HepG2 (cell line): ENCODE data around the gene ZNF816. TPM values are rescaled to one million over a fixed set of nuclear protein-coding genes. Genes with fewer than 3 reads are reported as not detected.

ENCODE experiments used
- ARNTL ChIP-seq: sonication (generic); formaldehyde crosslinking; IDR thresholded peaks from 2 replicates; pipeline ENCODE4 v1.4.0; 2020; ENCODE audit warnings: mild to moderate bottlenecking, missing genetic modification reagents
- CBX1 ChIP-seq: IDR thresholded peaks from one replicate; pipeline ENCODE4 v1.6.1; 2016; ENCODE audit warnings: antibody characterized with exemption, low read depth
- DMAP1 ChIP-seq: IDR thresholded peaks from 2 replicates; pipeline ENCODE4 v1.6.1; 2016
- EZH2 ChIP-seq: conservative IDR thresholded peaks from 2 replicates; pipeline ENCODE4 v1.6.1; 2012; ENCODE audit warnings: mild to moderate bottlenecking, low read depth, low read length, moderate library complexity
- MED13 ChIP-seq: sonication (generic); formaldehyde crosslinking; IDR thresholded peaks from 2 replicates; pipeline ENCODE4 v1.5.0; 2020; ENCODE audit warnings: missing genetic modification reagents
- MXI1 ChIP-seq: IDR thresholded peaks from 3 replicates; pipeline ENCODE4 v1.6.1; 2012; ENCODE audit warnings: low read depth, low read length, inconsistent platforms, borderline replicate concordance
- NFE2 ChIP-seq: sonication (generic); formaldehyde crosslinking; IDR thresholded peaks from 2 replicates; pipeline ENCODE4 v1.4.0; 2020; ENCODE audit warnings: missing genetic modification reagents
- NR2F6 ChIP-seq, 2 experiments: IDR thresholded peaks; 2 replicates each; pipeline ENCODE4 v1.6.1; 2016; ENCODE audit warnings: antibody characterized with exemption in 1 of 2, mild to moderate bottlenecking in 1 of 2
- PHF8 ChIP-seq: sonication (generic); formaldehyde crosslinking; IDR thresholded peaks from 2 replicates; pipeline ENCODE4 v1.5.0; 2020; ENCODE audit warnings: missing genetic modification reagents
- TAF1 ChIP-seq: sonication (generic); formaldehyde crosslinking; IDR thresholded peaks from 2 replicates; pipeline ENCODE4 v1.4.0; 2020; ENCODE audit warnings: missing genetic modification reagents
- YEATS4 ChIP-seq: sonication (generic); formaldehyde crosslinking; IDR thresholded peaks from 2 replicates; pipeline ENCODE4 v1.4.0; 2020; ENCODE audit warnings: missing genetic modification reagents, borderline replicate concordance
- ZFY ChIP-seq: sonication (generic); formaldehyde crosslinking; IDR thresholded peaks from 2 replicates; pipeline ENCODE4 v1.4.0; 2020; ENCODE audit warnings: missing genetic modification reagents
- ZNF12 ChIP-seq: sonication (generic); formaldehyde crosslinking; IDR thresholded peaks from 2 replicates; pipeline ENCODE4 v1.5.0; 2020; ENCODE audit warnings: missing genetic modification reagents
- ZNF367 ChIP-seq: sonication (generic); formaldehyde crosslinking; IDR thresholded peaks from 2 replicates; pipeline ENCODE4 v1.4.0; 2020; ENCODE audit warnings: missing genetic modification reagents, borderline replicate concordance
- ZNF432 ChIP-seq: sonication (generic); formaldehyde crosslinking; IDR thresholded peaks from 2 replicates; pipeline ENCODE4 v1.5.0; 2020; ENCODE audit warnings: missing genetic modification reagents, mild to moderate bottlenecking, borderline replicate concordance
- ZNF792 ChIP-seq: IDR thresholded peaks from 2 replicates; pipeline ENCODE4 v1.6.1; 2016
- ZNF841 ChIP-seq: sonication (generic); formaldehyde crosslinking; IDR thresholded peaks from 2 replicates; pipeline ENCODE4 v1.8.1; 2023; ENCODE audit warnings: missing genetic modification reagents, borderline replicate concordance
- polyA plus RNA-seq, 8 experiments: library from polyadenylated mRNA; depleted of rRNA in 3 of 8; stranded (reverse) in 7 of 8; unstranded in 1 of 8; fragments of >200 nt; fragmentation: Illumina TruSeq in 4 of 8; extraction: Trizol in 4 of 8; gene quantifications; 2 replicates each; pipeline versions ENCODE4 v1.2.1 to v1.2.3, GENCODE V29; 2011 to 2016; ENCODE audit warnings: low read depth in 4 of 8, missing spikeins in 1 of 8, mixed read lengths in 1 of 8; ENCODE audit not compliant: insufficient read depth in 1 of 8
- total RNA-seq, 5 experiments: library from RNA; depleted of rRNA; stranded (reverse); fragments of >200 nt; fragmentation: Illumina TruSeq; extraction: Trizol; gene quantifications; 2 replicates each; pipeline ENCODE4 v1.2.3, GENCODE V29; 2016; ENCODE audit warnings: low read depth in 1 of 5
- TF ChIP-seq, protein P1 (sequence below): sonication (generic); formaldehyde crosslinking; IDR thresholded peaks from 2 replicates; pipeline ENCODE4 v1.4.0; 2020; ENCODE audit warnings: missing genetic modification reagents
- TF ChIP-seq, protein P2 (sequence below): sonication (generic); formaldehyde crosslinking; IDR thresholded peaks from 2 replicates; pipeline ENCODE4 v1.5.0; 2020; ENCODE audit warnings: mild to moderate bottlenecking, missing genetic modification reagents, borderline replicate concordance
- TF ChIP-seq, protein P3 (sequence below): sonication (generic); formaldehyde crosslinking; IDR thresholded peaks from 2 replicates; pipeline ENCODE4 v1.4.0; 2020; ENCODE audit warnings: missing genetic modification reagents
- TF ChIP-seq, protein P4 (sequence below): sonication (generic); formaldehyde crosslinking; IDR thresholded peaks from 2 replicates; pipeline ENCODE4 v1.5.0; 2020; ENCODE audit warnings: mild to moderate bottlenecking, missing genetic modification reagents, moderate library complexity

Gene ZNF816
- total and polyA plus RNA-seq, 2 of the 13 experiments (the other 11 are each of a cell fraction or from before 2014, with no cell fraction given): 5.2 to 14.1 TPM

DNA sequence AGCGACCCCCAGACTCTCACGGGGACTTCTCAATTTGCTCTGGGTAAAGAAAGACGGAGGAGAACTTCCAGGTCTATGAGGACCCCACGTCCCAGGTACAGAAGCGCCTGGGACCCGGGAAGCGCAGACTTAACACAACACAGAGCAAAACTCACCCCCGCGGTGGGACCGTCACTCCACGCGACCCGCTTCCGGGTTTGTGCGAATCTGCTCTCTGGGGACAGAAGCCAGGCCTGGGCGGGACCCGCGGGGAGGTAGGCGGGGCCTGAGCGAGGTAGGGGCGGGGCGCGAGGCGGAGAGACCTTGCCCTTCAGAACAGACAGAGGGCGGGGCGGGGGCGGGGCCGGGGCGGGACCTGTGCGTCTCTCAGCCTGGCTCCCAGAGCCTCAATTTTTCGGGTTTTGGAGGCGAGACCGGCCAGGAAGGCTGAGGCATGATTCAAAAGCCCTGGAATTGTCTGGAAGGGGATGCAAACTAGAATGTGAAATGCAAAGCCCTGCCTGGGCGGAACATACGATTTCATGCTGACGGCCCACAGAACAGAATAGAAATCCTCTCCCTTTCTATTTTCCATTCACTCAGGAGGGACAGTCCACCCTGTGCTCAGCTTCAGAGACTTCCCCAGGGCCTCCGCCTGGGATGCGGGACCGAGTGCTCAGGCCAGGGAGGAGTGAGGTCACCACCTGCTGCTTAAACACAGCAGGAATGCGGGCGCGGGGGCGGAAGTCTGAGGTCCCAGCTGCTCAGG is 20.1 kb downstream of the ZNF816 start (continued):
- TF ChIP-seq EZH2: no peak
- TF ChIP-seq ZNF12 (CRISPR knock-in tag): peak; percentile 82
- TF ChIP-seq PHF8 (CRISPR knock-in tag): peak; percentile 80
- TF ChIP-seq, protein P1, sequence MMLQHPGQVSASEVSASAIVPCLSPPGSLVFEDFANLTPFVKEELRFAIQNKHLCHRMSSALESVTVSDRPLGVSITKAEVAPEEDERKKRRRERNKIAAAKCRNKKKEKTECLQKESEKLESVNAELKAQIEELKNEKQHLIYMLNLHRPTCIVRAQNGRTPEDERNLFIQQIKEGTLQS (CRISPR knock-in tag): peak; percentile 70
- TF ChIP-seq ARNTL (CRISPR knock-in tag): no peak
- TF ChIP-seq ZFY: peak; percentile 45
- 0 out of 2 replicates have a peak, but pooled peaks have one; percentile 13 for TF ChIP-seq ZNF792 (CRISPR knock-in tag)
- TF ChIP-seq CBX1: peak; percentile 29
- TF ChIP-seq YEATS4 (CRISPR knock-in tag): no peak; the same call in 1 of the 2 replicates
- TF ChIP-seq, protein P2, sequence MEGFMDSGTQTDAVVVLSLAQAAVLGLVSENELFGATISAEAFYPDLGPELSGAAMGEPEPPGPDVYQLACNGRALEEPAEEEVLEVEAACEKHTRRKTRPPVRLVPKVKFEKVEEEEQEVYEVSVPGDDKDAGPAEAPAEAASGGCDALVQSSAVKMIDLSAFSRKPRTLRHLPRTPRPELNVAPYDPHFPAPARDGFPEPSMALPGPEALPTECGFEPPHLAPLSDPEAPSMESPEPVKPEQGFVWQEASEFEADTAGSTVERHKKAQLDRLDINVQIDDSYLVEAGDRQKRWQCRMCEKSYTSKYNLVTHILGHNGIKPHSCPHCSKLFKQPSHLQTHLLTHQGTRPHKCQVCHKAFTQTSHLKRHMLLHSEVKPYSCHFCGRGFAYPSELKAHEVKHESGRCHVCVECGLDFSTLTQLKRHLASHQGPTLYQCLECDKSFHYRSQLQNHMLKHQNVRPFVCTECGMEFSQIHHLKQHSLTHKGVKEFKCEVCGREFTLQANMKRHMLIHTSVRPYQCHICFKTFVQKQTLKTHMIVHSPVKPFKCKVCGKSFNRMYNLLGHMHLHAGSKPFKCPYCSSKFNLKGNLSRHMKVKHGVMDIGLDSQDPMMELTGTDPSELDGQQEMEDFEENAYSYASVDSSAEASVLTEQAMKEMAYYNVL (CRISPR knock-in tag): 0 out of 2 replicates have a peak, but pooled peaks have one; percentile 27
- peak; percentile 40; the same call in 1 of the 2 replicates for TF ChIP-seq DMAP1 (CRISPR knock-in tag)
- TF ChIP-seq MED13 (CRISPR knock-in tag): no peak
- TF ChIP-seq, protein P3, sequence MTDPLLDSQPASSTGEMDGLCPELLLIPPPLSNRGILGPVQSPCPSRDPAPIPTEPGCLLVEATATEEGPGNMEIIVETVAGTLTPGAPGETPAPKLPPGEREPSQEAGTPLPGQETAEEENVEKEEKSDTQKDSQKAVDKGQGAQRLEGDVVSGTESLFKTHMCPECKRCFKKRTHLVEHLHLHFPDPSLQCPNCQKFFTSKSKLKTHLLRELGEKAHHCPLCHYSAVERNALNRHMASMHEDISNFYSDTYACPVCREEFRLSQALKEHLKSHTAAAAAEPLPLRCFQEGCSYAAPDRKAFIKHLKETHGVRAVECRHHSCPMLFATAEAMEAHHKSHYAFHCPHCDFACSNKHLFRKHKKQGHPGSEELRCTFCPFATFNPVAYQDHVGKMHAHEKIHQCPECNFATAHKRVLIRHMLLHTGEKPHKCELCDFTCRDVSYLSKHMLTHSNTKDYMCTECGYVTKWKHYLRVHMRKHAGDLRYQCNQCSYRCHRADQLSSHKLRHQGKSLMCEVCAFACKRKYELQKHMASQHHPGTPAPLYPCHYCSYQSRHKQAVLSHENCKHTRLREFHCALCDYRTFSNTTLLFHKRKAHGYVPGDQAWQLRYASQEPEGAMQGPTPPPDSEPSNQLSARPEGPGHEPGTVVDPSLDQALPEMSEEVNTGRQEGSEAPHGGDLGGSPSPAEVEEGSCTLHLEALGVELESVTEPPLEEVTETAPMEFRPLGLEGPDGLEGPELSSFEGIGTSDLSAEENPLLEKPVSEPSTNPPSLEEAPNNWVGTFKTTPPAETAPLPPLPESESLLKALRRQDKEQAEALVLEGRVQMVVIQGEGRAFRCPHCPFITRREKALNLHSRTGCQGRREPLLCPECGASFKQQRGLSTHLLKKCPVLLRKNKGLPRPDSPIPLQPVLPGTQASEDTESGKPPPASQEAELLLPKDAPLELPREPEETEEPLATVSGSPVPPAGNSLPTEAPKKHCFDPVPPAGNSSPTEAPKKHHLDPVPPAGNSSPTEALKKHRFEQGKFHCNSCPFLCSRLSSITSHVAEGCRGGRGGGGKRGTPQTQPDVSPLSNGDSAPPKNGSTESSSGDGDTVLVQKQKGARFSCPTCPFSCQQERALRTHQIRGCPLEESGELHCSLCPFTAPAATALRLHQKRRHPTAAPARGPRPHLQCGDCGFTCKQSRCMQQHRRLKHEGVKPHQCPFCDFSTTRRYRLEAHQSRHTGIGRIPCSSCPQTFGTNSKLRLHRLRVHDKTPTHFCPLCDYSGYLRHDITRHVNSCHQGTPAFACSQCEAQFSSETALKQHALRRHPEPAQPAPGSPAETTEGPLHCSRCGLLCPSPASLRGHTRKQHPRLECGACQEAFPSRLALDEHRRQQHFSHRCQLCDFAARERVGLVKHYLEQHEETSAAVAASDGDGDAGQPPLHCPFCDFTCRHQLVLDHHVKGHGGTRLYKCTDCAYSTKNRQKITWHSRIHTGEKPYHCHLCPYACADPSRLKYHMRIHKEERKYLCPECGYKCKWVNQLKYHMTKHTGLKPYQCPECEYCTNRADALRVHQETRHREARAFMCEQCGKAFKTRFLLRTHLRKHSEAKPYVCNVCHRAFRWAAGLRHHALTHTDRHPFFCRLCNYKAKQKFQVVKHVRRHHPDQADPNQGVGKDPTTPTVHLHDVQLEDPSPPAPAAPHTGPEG (CRISPR knock-in tag): no peak
- TF ChIP-seq MXI1: peak; percentile 68; the same call in 1 of the 3 replicates
- TF ChIP-seq ZNF367 (CRISPR knock-in tag): no peak
- TF ChIP-seq ZNF841: no peak
- no peak for TF ChIP-seq ZNF432 (CRISPR knock-in tag)
- TF ChIP-seq NR2F6 (IDR thresholded peaks at IDR 0.05): no peak
- no peak for TF ChIP-seq NR2F6 (CRISPR knock-in tag; IDR thresholded peaks at IDR 0.05)
- TF ChIP-seq, protein P4, sequence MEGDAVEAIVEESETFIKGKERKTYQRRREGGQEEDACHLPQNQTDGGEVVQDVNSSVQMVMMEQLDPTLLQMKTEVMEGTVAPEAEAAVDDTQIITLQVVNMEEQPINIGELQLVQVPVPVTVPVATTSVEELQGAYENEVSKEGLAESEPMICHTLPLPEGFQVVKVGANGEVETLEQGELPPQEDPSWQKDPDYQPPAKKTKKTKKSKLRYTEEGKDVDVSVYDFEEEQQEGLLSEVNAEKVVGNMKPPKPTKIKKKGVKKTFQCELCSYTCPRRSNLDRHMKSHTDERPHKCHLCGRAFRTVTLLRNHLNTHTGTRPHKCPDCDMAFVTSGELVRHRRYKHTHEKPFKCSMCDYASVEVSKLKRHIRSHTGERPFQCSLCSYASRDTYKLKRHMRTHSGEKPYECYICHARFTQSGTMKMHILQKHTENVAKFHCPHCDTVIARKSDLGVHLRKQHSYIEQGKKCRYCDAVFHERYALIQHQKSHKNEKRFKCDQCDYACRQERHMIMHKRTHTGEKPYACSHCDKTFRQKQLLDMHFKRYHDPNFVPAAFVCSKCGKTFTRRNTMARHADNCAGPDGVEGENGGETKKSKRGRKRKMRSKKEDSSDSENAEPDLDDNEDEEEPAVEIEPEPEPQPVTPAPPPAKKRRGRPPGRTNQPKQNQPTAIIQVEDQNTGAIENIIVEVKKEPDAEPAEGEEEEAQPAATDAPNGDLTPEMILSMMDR: 0 out of 2 replicates have a peak, but pooled peaks have one; percentile 5
- TF ChIP-seq TAF1 (CRISPR knock-in tag): peak; percentile 56
- no peak for TF ChIP-seq NFE2 (CRISPR knock-in tag)
